ENCODE measurements around the gene GALNT17.

Gene GALNT17

DNA sequence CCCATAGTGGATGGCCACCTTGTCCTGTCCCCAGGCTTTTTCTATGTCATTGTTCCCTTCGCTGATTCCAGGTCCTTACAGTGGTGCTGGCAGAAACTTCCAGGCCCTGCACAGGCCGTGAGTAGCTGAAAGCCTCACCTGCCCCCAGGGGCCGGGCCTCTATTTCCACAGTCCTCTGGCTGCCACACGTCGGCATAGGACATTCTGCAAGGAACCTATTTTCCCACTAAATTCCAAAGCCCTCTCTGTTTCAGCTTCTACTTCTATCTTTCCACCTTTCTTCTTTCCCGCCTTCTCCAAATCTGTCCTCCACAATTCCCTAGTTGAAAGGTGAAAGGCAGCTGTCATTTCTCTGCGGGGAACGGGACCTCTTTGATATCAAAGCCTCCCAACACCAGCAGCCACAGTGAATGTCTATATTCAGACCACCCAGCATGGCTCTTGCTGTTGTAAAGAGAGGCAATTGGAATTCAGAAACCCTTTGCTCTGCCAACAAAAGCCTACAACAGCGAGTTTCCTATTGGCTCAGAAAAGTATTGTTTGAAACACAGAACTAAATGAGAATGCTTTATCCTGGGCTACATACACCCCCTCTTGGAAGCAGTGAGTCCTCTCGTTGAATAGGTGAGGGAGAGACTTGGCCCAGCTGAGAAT, 607.7 kb downstream of the GALNT17 start:
- no peak for DNase-seq (ENCODE audit: low spot score)
- TF ChIP-seq, protein P1, sequence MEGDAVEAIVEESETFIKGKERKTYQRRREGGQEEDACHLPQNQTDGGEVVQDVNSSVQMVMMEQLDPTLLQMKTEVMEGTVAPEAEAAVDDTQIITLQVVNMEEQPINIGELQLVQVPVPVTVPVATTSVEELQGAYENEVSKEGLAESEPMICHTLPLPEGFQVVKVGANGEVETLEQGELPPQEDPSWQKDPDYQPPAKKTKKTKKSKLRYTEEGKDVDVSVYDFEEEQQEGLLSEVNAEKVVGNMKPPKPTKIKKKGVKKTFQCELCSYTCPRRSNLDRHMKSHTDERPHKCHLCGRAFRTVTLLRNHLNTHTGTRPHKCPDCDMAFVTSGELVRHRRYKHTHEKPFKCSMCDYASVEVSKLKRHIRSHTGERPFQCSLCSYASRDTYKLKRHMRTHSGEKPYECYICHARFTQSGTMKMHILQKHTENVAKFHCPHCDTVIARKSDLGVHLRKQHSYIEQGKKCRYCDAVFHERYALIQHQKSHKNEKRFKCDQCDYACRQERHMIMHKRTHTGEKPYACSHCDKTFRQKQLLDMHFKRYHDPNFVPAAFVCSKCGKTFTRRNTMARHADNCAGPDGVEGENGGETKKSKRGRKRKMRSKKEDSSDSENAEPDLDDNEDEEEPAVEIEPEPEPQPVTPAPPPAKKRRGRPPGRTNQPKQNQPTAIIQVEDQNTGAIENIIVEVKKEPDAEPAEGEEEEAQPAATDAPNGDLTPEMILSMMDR (IDR thresholded peaks at IDR 0.05; ENCODE audit: extremely low read depth, missing control alignments): no peak

DNA sequence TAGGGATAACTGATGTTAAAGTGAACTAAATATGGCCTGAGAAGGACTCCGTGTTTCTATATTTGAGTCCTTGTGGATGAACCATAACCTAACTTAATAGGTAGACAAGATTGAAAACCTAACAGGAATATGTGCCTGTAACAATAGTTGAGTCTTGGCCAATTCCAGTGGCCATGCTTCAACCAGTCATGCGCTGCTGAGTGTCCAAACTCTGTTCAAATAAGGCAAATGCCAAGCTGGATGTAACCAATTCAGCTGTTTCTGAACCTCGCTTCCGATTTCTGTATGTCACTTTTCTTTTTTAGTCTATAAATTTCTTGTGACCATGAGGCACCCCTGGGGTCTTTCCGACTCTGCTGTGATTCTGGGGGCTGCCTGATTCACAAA, 608.2 kb downstream of the GALNT17 start:
- DNase-seq (ENCODE audit: low spot score): no peak

DNA sequence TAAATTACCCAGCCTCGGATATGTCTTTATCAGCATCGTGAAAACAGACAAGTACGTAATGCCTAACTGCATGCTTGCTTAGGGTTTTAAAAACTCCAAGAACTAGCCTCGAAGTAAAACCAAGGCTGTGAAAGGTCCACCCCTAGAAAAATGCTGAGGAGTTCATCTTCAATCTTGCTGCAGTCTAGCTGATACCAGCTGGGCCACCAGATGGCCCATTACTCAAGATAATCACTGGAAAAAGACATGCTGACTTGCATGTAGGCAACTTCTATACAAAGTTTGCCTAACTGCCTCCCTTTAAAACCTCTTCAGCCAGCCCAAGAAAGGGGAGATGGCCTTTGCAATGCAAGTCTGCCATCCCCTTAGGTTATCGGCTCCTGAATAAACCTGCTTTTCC, 614.1 kb downstream of the GALNT17 start:
- DNase-seq (ENCODE audit: low spot score): no peak
- TF ChIP-seq, protein P1 (IDR thresholded peaks at IDR 0.05; ENCODE audit: extremely low read depth, missing control alignments): no peak

More for the DNA sequence above, 608.2 kb downstream of the GALNT17 start:
- TF ChIP-seq, protein P1 (IDR thresholded peaks at IDR 0.05; ENCODE audit: extremely low read depth, missing control alignments): no peak

DNA sequence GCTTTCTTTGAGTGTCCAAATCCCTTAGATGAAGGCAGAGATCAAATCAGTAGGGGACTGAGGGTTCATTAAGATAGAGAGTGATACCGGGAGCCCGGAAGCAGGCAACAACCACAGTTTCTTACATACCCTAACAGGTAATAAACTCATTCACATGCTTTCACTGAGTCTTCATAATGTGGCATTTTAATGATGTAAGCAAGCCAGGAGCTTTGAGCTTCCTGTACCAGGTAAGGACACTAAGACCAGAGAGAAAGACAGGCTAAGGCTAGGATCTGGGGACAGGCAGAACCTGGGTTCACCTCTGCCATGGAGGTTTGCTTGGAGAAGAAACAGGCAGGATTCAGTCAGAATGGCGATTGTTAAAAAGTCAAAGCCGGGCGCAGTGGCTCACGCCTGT, 618.3 kb downstream of the GALNT17 start:
- DNase-seq (ENCODE audit: low spot score): no peak
- TF ChIP-seq, protein P1 (IDR thresholded peaks at IDR 0.05; ENCODE audit: extremely low read depth, missing control alignments): no peak

DNA sequence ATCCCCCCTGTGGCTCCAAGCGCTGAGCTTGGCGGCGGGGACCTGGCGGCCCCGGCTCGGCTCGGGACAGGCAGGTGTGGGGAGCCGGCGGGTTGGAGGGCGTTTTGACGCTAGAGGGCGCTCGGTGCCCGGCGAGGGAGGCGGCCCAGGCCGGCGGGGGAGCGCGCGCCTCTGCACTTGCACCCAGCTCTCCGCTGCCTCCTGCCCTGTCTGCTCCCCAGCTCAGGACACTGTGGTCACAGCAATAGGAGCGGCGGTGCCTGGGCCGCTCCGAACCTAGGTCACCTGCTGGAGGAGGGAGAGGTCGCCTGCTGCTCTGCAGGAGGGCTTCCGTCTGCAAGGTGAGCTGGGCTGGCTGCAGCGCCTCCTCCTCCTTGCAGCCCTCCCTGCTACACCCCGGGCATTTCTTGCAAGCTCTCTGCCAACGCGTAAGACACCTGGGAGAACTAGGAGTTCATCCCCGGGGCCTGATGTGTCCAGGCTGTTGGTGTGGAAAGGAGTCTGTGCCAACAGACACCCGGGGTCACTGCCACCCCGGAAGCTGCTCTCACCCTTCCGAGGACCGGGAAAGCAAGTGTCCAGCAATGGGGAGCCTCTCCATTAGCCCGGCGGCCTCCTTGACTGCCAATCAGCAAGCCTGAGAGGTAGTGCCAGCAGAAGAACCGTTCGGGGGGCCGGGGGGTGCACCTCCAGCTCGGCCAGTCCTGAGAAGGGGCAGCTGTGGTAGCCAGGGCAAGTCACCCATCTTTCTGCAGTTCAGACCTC, 620.4 kb downstream of the GALNT17 start:
- TF ChIP-seq, protein P1 (IDR thresholded peaks at IDR 0.05; ENCODE audit: extremely low read depth, missing control alignments): peak; percentile 27
- DNase-seq (ENCODE audit: low spot score): peak; percentile 63

DNA sequence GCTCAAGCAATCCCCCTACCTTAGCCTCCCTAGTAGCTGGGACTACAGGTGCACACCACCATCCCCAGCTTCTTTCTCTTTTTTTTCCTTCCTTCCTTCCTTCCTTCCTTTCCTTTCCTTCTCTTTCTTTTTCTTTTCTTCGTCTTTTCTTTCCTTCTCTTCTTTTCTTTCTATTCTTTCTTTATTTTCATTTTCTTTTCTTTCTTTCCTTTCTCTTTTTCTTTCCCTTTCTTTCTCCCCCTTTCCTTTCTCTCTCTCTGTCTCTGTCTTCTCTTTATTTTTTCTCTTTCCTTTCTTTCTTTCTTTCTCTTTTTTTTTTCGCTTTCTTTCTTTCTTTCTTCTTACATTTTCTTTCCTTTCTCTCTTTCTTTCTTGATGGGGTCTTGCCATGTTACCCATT, 621.3 kb downstream of the GALNT17 start:
- TF ChIP-seq, protein P1 (IDR thresholded peaks at IDR 0.05; ENCODE audit: extremely low read depth, missing control alignments): no peak
- DNase-seq (ENCODE audit: low spot score): no peak

DNA sequence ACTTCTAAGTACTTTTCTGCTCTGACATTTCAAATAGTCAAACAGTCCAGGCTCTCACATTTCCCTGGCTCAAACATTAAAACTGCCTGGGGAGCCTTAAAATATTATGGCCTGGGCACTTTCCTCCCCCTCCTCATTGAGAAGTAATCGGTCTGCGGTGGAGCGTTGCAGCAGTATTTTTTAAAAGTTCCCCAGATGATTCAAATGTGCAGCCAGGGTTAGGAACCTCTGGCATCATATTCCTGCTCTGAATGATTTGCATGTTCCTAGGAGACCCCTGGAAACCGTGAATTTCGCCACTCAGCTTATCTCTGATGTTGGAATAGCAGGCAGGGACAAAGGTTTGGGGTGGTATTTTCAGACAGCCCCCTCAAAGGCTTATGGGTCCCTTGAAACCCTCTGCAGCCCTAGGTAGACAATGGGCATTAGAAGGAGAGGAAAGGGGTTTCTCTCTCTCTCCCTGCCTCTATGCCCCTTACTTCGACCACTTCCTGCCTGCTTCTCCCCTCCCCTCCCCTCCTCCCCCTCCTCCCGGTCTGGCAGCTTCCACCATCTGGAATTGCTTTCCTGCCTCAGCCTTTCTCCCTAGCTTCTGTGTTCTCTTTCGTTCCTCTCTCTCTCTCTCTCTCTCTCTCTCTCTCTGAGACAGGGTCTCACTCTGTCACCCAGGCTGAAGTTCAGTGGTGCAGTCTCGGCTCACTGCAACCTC, 622.2 kb downstream of the GALNT17 start:
- DNase-seq (ENCODE audit: low spot score): no peak
- TF ChIP-seq, protein P1 (IDR thresholded peaks at IDR 0.05; ENCODE audit: extremely low read depth, missing control alignments): no peak

All from GM20000 (cell line).